Measurements from ENCODE around the gene ABCA3.
"Not testable (repeated sequence)": the region's sequence is repeated elsewhere in the genome, so short reads cannot be mapped to it uniquely, and the experiment has no call there.

ABCA3 gene

GRCh38 chr16:2340564-2341455 lies at the start of gene ABCA3:
TSS of gene ABCA3 (minus strand) at chr16:2340728. CDS start at chr16:2326466, 14,262 bp downstream.
- DNase-seq, result peak; percentile 93

- no peak for DNase-seq
Observed at GRCh38 chr16:2388875-2389433, 48.4 kb upstream of the ABCA3 start.

- DNase-seq, result no peak
Observed at GRCh38 chr16:2388139-2388874, 47.8 kb upstream of the ABCA3 start.

GRCh38 chr16:2386990-2387389 lies 46.5 kb upstream of the ABCA3 start:
- DNase-seq, result peak; percentile 34

GRCh38 chr16:2385982-2386381 lies 45.5 kb upstream of the ABCA3 start:
- not testable (repeated sequence) for DNase-seq

GRCh38 chr16:2385190-2385836 lies 44.8 kb upstream of the ABCA3 start:
- DNase-seq, result no peak

- DNase-seq, result no peak
Observed at GRCh38 chr16:2384426-2384825, 43.9 kb upstream of the ABCA3 start.

- no peak for DNase-seq
Observed at GRCh38 chr16:2383501-2383900, 43.0 kb upstream of the ABCA3 start.

GRCh38 chr16:2374644-2375043 lies 34.1 kb upstream of the ABCA3 start:
- DNase-seq, result no peak

GRCh38 chr16:2373176-2373575 lies 32.6 kb upstream of the ABCA3 start:
- DNase-seq, result no peak

- no peak for DNase-seq
Observed at GRCh38 chr16:2372684-2373083, 32.2 kb upstream of the ABCA3 start.

- DNase-seq, result no peak
Observed at GRCh38 chr16:2371421-2371820, 30.9 kb upstream of the ABCA3 start.

- no peak for DNase-seq
Observed at GRCh38 chr16:2370721-2371120, 30.2 kb upstream of the ABCA3 start.

GRCh38 chr16:2366660-2367309 lies 26.3 kb upstream of the ABCA3 start:
- DNase-seq, result peak; percentile 25

- peak; percentile 92 for DNase-seq
Observed at GRCh38 chr16:2365397-2366294, 25.1 kb upstream of the ABCA3 start.

GRCh38 chr16:2364638-2365210 lies 24.2 kb upstream of the ABCA3 start:
- peak; percentile 86 for DNase-seq

GRCh38 chr16:2362218-2362617 lies 21.7 kb upstream of the ABCA3 start:
- DNase-seq, result peak; percentile 18

- no peak for DNase-seq
Observed at GRCh38 chr16:2361129-2361528, 20.6 kb upstream of the ABCA3 start.

GRCh38 chr16:2359919-2360318 lies 19.4 kb upstream of the ABCA3 start:
- peak; percentile 89 for DNase-seq

GRCh38 chr16:2358811-2359210 lies 18.3 kb upstream of the ABCA3 start:
- no peak for DNase-seq

- no peak for DNase-seq
Observed at GRCh38 chr16:2357331-2357730, 16.8 kb upstream of the ABCA3 start.
